HL-60 (cell line): ENCODE data around the gene CYSRT1.

ENCODE experiments used
- CTCF ChIP-seq: IDR thresholded peaks from one replicate; pipeline ENCODE4 v1.5.1; 2011; ENCODE audit warnings: low read length, control low read depth, inconsistent platforms; ENCODE audit not compliant: insufficient read depth
- GABPA ChIP-seq: IDR thresholded peaks from 2 replicates; pipeline ENCODE4 v1.6.1; 2012; ENCODE audit warnings: low read depth
- REST ChIP-seq: IDR thresholded peaks from 2 replicates; pipeline ENCODE4 v1.6.1; 2012; ENCODE audit warnings: low read depth; ENCODE audit not compliant: insufficient replicate concordance
- SPI1 ChIP-seq: IDR thresholded peaks from 2 replicates; pipeline ENCODE4 v1.6.1; 2012; ENCODE audit warnings: low read depth, mild to moderate bottlenecking, borderline replicate concordance

- no peak for TF ChIP-seq CTCF
- TF ChIP-seq REST, result no peak
- TF ChIP-seq SPI1, result no peak
- no peak for TF ChIP-seq GABPA
Observed at GRCh38 chr9:137275203-137275587, 50.2 kb downstream of the CYSRT1 start.
